Neural progenitor cell (in vitro differentiated cells): ENCODE measurements around the gene OVAAL. TPM values are rescaled to one million over a fixed set of nuclear protein-coding genes. Genes with fewer than 3 reads are reported as not detected.

ENCODE experiments used
- DNase-seq: peaks from one replicate; pipeline ENCODE4 v3.0.0-alpha.2; 2016; ENCODE audit warnings: low spot score
- H2AFZ ChIP-seq: fragments of 200-600 bp; sonication (generic); replicated peaks from 2 replicates; pipeline ENCODE4 v1.6.1; 2016; ENCODE audit warnings: antibody characterized with exemption
- H3F3A ChIP-seq: fragments of 200-600 bp; sonication (generic); 2 replicates; pipeline ENCODE4 v1.6.1; 2016; ENCODE audit warnings: antibody characterized with exemption, low read depth
- H3K27ac ChIP-seq: fragments of 200-600 bp; sonication (generic); 2 replicates; pipeline ENCODE4 v1.5.1; 2016; ENCODE audit warnings: mild to moderate bottlenecking
- H3K27me3 ChIP-seq: fragments of 200-600 bp; sonication (generic); 2 replicates; pipeline ENCODE4 v1.6.1; 2016; ENCODE audit warnings: mild to moderate bottlenecking, moderate library complexity
- H3K36me3 ChIP-seq: fragments of 200-600 bp; sonication (generic); 2 replicates; pipeline ENCODE4 v1.5.1; 2016
- H3K4me1 ChIP-seq: fragments of 200-600 bp; sonication (generic); 2 replicates; pipeline ENCODE4 v1.6.1; 2016; ENCODE audit warnings: mixed run types
- H3K4me2 ChIP-seq: fragments of 200-600 bp; sonication (generic); 2 replicates; pipeline ENCODE4 v1.6.1; 2016
- H3K4me3 ChIP-seq: fragments of 200-600 bp; sonication (generic); 2 replicates; pipeline ENCODE4 v1.5.1; 2016
- H3K79me2 ChIP-seq: fragments of 200-600 bp; sonication (generic); 2 replicates; pipeline ENCODE4 v1.6.1; 2016; ENCODE audit warnings: low read depth
- H3K9ac ChIP-seq: fragments of 200-600 bp; sonication (generic); 2 replicates; pipeline ENCODE4 v1.6.1; 2016
- H3K9me3 ChIP-seq: fragments of 200-600 bp; sonication (generic); 2 replicates; pipeline ENCODE4 v1.5.1; 2016; ENCODE audit warnings: low read depth
- H4K20me1 ChIP-seq: fragments of 200-600 bp; sonication (generic); 2 replicates; pipeline ENCODE4 v1.6.1; 2016; ENCODE audit warnings: low read depth
- H3K27ac Mint-ChIP-seq: 3 replicates; pipeline ENCODE4 v1.8.0; 2021; ENCODE audit warnings: mixed read lengths
- H3K27me3 Mint-ChIP-seq: 2 replicates; pipeline ENCODE4 v1.8.0; 2022; ENCODE audit warnings: low read depth, mild to moderate bottlenecking, inconsistent platforms, moderate library complexity, mixed read lengths; ENCODE audit not compliant: insufficient read depth
- H3K36me3 Mint-ChIP-seq: 3 replicates; pipeline ENCODE4 v1.8.0; 2021; ENCODE audit warnings: mixed read lengths
- H3K4me1 Mint-ChIP-seq: 3 replicates; pipeline ENCODE4 v1.8.0; 2021; ENCODE audit warnings: mixed read lengths
- H3K4me3 Mint-ChIP-seq: 3 replicates; pipeline ENCODE4 v1.8.0; 2021; ENCODE audit warnings: mild to moderate bottlenecking, moderate library complexity, mixed read lengths
- H3K9me3 Mint-ChIP-seq: 3 replicates; pipeline ENCODE4 v1.8.0; 2020; ENCODE audit warnings: mixed read lengths
- CTCF ChIP-seq: fragments of 200-600 bp; sonication (generic); IDR thresholded peaks from 2 replicates; pipeline ENCODE4 v1.5.1; 2017; ENCODE audit warnings: antibody characterized with exemption, mild to moderate bottlenecking
- EZH2 ChIP-seq: fragments of 200-600 bp; sonication (generic); IDR thresholded peaks from 2 replicates; pipeline ENCODE4 v1.6.1; 2017; ENCODE audit warnings: antibody characterized with exemption, mild to moderate bottlenecking, moderate library complexity
- EZH2phosphoT487 ChIP-seq: fragments of 200-600 bp; sonication (generic); IDR thresholded peaks from 2 replicates; pipeline ENCODE4 v1.6.1; 2017; ENCODE audit warnings: antibody characterized with exemption
- total RNA-seq: library from RNA; depleted of rRNA; stranded (reverse); fragments of >200 nt; gene quantifications from 2 replicates; pipeline ENCODE4 v1.2.3, GENCODE V29; 2015; ENCODE audit warnings: low replicate concordance

Gene OVAAL
- total RNA-seq, result not detected in 2 replicates

DNA sequence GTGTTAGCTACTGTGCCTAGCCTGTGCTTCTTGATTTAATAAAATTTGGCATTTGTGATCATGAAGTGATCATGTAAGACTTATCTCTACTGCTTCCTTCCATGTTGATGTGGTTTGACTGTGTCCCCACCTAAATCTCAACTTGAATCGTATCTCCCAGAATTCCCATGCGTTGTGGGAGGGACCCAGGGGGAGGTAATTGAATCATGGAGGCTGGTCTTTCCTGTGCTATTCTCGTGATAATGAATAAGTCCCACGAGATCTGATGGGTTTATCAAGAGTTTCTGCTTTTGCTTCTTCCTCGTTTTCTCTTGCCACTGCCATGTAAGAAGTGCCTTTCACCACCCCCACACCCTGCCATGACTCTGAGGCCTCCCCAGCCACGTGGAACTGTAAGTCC is at the start of gene OVAAL:
Gene OVAAL, plus strand, starts transcription at position 301 of the 400 bp plus-strand sequence.
- Histone ChIP-seq H3K79me2 (no peaks in the 10 kb centered on the region), H3K4me2 (no peak within 1 kb of the TSS), H3F3A (no peaks in the 10 kb centered on the region), H4K20me1 (no peaks in the 10 kb centered on the region), H3K4me3 (no peak within 1 kb of the TSS), H3K4me1 (no peaks in the 10 kb centered on the region), H3K9me3 (no peaks in the 10 kb centered on the region), H3K27me3 (no peaks in the 10 kb centered on the region), H3K36me3 (no peaks in the 10 kb centered on the region), H3K27ac (no peak within 1 kb of the TSS), H2AFZ (no peak within 1 kb of the TSS), H3K9ac (no peak within 1 kb of the TSS)
- TF ChIP-seq CTCF (no peak), EZH2phosphoT487 (no peak), EZH2 (no peak)
- no peaks in the 10 kb centered on the region for H3K4me1 Mint-ChIP-seq
- no peaks in the 10 kb centered on the region for H3K36me3 Mint-ChIP-seq
- peaks cover 2% of the 10 kb centered on the region for H3K9me3 Mint-ChIP-seq
- no peak within 1 kb of the TSS for H3K4me3 Mint-ChIP-seq
- no peak for DNase-seq
- H3K27me3 Mint-ChIP-seq, result peaks cover 3% of the 10 kb centered on the region
- H3K27ac Mint-ChIP-seq, result peak within 1 kb of the TSS; percentile 23

- Histone ChIP-seq H3K27me3 (no peaks in the 10 kb centered on the region), H3K9ac (no peak overlapping the region), H3K4me1 (no peaks in the 10 kb centered on the region), H3F3A (no peaks in the 10 kb centered on the region), H4K20me1 (no peaks in the 10 kb centered on the region), H3K36me3 (no peaks in the 10 kb centered on the region), H3K79me2 (no peaks in the 10 kb centered on the region), H3K27ac (no peak overlapping the region), H3K4me3 (no peak overlapping the region), H2AFZ (no peak overlapping the region), H3K9me3 (no peaks in the 10 kb centered on the region), H3K4me2 (no peak overlapping the region)
- Mint-ChIP-seq H3K27ac (no peak overlapping the region), H3K4me3 (no peak overlapping the region), H3K27me3 (peaks cover 4% of the 10 kb centered on the region), H3K9me3 (peaks cover 13% of the 10 kb centered on the region), H3K36me3 (no peaks in the 10 kb centered on the region), H3K4me1 (peaks cover 7% of the 10 kb centered on the region)
- TF ChIP-seq EZH2 (no peak), EZH2phosphoT487 (no peak), CTCF (no peak)
- no peak for DNase-seq
Observed at GRCh38 chr1:180510882-180511281, 47.9 kb upstream of the OVAAL start.

DNA sequence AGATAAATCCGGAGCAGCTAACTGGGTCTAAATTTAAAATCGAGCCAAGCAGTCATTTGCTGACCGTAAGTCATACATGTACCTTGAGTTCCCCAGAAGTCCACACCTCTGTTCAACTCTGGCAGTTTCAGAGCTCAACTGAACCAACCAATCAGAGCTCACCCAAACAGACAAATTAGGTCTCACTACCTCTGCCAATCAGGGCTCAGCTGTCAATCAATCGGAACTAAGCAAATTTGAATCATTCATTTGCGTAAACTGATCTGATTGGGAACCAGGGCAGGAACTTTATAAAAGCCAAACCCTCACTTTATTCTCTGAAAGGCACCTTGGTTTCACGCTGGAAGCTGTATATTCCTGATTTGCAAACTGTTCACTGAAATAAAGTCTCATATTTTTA is 45.2 kb upstream of the OVAAL start:
- no peak overlapping the region for H3K4me2 ChIP-seq
- H3K4me1 ChIP-seq, result peaks cover 8% of the 10 kb centered on the region
- Mint-ChIP-seq H3K4me3 (no peak overlapping the region), H3K9me3 (peaks cover 10% of the 10 kb centered on the region), H3K4me1 (peaks cover 7% of the 10 kb centered on the region), H3K36me3 (no peaks in the 10 kb centered on the region), H3K27me3 (peaks cover 4% of the 10 kb centered on the region), H3K27ac (no peak overlapping the region)
- no peak overlapping the region for H2AFZ ChIP-seq
- H3K4me3 ChIP-seq, result no peak overlapping the region
- no peaks in the 10 kb centered on the region for H3K27me3 ChIP-seq
- no peak for DNase-seq
- TF ChIP-seq CTCF (no peak), EZH2 (no peak), EZH2phosphoT487 (no peak)
- no peaks in the 10 kb centered on the region for H3F3A ChIP-seq
- no peak overlapping the region for H3K9ac ChIP-seq
- no peaks in the 10 kb centered on the region for H4K20me1 ChIP-seq
- no peaks in the 10 kb centered on the region for H3K79me2 ChIP-seq
- no peak overlapping the region for H3K27ac ChIP-seq
- H3K9me3 ChIP-seq, result no peaks in the 10 kb centered on the region
- no peaks in the 10 kb centered on the region for H3K36me3 ChIP-seq
